Activated CD4-positive, CD25-positive, alpha-beta regulatory T cell (primary cell): Measurements from ENCODE around the gene ZMIZ1.

Experiments
- DNase-seq, 4 experiments: peaks; one replicate each; lab custom pipeline; 2025; lab: John Stamatoyannopoulos, UW

ZMIZ1 gene

DNA sequence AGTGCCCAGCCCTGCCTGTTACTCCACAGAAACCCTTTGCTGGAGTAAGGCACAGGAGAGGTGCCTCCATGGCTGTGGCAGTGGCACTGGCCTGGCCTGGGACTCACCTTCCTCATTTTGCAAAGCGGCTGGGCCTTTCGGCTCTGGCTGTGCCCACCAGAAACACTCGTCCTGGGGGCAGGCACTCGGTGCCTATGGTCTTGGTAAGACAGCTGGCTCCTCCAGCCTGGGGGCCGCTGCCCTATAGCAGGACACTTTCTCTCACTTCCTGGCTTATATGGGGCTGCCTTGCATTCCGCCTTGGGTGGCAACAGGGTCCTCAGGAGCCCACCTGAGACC lies 13.2 kb downstream of the ZMIZ1 start:
- DNase-seq: no peak

DNA sequence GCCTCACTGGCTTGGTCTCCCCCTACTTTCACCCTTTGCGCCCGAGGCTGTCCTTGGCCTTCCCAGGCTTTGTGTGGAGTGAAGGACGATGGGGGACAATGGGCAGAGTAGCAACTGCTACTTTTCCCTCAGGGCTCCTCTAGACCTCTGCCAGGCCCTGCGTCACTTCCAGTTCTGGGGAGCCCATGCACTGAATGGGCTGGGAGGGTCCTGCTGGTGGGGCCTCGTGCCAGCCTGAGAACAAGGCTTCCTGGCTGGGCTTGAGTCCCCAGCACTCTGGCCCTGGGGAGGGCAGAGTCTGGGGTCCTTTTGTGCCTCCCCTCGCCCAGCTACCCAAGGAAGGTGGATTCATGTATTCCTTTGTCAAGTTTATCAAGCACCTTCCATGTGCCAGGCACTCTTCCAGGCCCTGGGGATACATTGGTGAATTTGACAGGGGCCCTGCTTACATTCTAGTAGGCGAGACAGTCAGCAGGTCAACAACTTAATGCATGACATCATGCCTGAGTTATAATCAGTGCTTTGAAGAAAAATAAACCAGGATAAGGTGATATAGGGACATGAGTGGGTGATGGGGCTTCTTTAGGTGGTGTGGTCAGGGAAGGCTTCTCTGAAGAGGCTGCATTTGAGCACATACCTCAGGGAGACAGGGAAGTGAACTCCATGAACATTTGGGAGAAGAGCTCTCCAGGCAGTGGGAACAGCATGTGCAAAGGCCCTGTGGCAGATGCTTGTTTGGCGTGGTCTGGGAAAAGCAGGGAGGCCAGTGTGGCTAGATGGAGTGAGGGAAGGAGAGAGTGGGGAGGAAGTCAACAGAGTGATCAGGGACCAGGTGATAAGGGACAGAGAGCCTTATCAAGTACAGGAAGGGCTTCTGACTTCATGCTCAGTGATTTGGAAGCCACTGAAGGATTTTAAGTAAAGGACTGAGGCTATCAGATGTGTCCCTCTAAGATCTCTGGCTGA lies 14.1 kb downstream of the ZMIZ1 start:
- DNase-seq: no peak

- no peak for DNase-seq
Observed at GRCh38 chr10:79084012-79084971, 15.5 kb downstream of the ZMIZ1 start.

GRCh38 chr10:79084972-79085597 lies 16.3 kb downstream of the ZMIZ1 start:
- DNase-seq: no peak

- no peak for DNase-seq
Observed at GRCh38 chr10:79086822-79087221, 18.1 kb downstream of the ZMIZ1 start.

- DNase-seq: no peak
Observed at GRCh38 chr10:79087721-79088120, 19.0 kb downstream of the ZMIZ1 start.

DNA sequence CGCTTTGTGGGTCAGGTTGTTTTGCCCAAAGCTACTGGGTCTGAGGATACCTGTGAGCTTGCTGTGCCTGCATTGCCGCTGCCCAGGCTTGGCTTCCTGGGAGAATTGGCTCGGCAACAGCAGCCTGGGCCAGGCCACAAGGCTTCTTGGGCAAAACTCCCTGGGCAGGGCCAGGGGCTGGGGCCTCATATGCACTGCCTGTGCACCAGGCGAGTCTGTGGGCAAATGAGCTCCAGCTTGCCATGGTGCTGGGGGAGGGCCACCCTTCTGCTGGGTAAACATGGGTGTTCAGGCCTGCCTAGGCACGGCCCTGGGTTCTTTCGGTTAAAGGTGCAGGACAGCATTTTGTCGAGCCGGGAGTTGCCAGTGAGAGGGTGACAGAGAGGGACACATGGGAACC lies 19.4 kb downstream of the ZMIZ1 start:
- no peak for DNase-seq

DNA sequence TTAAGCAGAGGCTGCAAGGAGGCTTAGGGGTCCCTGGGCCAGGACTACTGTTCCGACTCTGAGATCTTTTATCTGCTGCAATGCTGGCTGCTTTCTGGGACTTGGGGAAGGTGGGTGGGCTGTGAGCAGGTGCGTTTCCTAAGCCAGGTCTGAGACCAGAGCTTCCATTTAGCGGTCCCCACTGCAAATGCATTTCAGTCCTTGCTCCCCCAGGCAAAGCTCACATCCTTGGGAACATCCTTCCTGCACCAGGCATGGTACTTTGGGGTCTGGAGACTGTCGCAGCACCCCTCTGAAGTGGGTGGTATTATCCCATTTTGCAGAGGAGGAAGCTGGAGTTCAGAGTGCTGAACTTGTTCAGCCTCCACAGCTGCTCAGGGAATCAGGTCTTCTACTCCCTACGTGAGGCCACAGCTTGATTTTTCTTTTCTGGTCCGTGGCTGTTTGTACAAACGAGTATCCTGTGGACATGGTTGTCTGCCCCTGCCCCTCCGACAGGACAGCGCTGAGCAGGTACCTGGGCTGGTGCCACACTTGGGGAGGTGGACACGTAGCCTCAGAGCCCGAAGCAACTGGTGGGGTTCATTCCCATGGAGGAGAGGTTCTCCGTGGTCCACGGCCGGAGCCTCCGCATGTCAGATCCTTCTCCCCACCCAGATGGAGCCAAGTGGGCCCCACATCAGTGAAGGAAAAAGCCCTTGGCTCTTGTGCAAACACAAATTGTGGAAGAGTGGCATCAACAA lies 20.0 kb downstream of the ZMIZ1 start:
- DNase-seq: no peak

DNA sequence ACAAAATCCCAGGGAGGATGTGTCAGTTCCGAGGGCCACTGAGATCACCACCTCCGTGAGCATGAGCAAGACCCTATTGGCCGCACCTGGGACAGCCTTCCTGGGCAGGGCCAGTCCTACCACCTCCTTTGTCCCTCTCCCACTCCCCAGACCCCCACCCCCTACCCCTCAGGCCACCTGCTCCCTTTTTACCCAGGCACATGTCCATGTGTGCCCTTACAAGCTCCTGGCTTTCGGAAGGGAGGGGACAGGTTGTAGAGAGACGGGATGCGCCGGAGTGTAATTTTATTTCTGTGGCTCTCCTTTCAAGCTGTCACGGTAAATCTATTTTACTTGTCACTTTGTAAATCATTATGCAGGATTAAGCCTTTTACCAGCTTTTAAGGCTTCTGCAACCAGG lies 20.9 kb downstream of the ZMIZ1 start:
- no peak for DNase-seq

DNA sequence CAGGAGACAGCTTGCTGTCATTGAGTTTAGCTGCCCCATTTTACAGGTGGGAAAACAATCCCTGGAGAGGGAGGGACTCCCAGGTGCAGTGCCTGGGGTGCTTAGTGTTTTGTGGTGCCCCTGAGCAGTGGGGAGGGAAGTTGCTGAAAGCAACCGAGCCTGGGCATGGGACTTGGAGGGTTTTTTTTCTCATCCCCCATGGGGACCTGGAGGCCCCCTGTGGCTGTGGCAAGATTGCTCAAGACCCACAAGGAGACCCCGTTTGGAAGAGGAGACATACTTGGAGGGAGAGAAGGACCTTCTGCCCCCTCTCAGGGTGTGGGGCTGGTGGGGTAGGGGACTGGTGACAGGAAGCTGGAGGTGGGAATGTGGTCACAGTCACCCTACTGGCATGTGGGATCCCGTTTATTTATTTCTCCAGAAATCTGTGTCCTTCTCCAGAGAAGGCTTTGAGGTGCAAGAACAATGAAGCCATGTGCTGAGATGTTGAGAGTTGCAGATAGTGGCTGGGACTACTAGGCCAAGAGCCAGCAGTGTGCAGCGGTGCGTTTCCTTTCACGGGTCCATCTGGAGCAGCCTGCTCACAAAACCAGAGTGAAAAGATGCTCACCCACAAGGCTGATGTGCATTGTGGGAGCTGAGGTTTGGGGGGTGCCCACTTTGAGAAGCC lies 21.5 kb downstream of the ZMIZ1 start:
- no peak for DNase-seq

- no peak for DNase-seq
Observed at GRCh38 chr10:79092292-79092896, 23.6 kb downstream of the ZMIZ1 start.

DNA sequence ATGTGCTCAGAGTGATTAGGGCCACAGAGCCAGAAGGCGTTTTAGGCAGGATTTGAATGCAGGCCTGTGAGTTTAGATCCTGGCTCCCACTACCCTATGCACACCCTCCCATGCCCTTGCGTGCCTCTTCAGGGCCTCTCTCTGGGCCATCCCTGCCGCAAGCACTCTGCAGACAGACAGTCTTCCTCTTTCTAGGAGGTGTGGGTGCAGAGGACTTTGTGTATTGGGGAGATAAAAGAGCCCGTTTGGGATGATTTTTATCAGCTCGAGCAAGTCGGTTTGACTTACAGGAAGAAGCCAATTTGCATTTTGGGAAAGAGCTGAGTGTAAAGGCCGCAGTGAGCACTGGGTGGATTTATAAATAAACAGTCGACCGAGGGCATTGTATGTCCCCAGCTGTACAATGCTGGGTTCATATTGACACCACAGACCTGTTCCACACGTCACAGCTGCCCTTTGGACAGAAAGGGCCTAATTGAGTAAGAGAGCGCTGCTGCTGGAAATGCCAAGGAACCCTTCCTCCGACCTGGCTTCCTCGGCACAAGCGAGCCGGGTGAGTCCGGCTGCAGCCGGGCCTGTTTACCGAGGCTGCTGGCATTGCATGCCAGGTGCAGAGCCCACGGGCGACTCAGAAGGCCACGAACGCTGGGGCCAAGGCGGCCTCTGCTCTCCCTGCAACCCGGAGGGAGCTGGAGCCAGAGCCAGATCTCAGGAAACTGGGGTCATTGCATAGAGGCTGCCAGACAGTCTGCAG lies 25.1 kb downstream of the ZMIZ1 start:
- DNase-seq: no peak

DNA sequence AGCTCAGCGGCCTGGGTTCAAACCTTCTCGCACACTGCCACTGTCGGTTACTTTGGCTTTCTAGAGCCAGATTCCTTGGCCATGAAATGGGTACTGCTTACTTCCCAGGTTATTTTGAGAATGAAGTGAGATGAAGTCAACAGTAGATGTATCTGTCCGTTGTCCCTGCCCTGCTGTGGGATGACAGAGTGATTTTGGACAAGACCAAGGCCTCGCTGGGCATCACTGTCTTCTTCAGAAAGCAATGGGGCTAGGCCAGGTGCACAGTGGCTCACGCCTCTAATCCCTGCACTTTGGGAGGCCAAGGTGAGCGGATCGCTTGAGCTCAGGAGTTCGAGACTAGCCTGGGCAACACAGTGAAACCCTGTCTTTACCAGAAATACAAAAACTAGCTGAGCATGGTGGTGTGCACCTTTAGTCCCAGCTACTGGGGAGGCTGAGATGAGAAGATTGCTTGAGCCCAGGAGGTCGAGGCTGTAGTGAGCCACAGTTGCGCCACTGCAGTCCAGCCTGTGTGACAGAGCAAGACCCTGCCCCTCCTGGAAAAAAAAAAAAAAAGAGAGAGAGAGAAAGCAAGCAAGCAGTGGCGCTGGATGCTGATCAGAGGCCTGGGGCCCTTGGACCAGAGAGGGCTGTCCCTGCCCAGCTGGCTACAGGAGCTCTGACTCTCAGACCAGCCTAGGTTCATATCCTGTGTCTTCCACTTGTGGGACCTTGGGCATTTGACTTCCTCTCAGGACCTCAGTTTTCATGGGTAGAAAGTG lies 25.8 kb downstream of the ZMIZ1 start:
- no peak for DNase-seq

DNA sequence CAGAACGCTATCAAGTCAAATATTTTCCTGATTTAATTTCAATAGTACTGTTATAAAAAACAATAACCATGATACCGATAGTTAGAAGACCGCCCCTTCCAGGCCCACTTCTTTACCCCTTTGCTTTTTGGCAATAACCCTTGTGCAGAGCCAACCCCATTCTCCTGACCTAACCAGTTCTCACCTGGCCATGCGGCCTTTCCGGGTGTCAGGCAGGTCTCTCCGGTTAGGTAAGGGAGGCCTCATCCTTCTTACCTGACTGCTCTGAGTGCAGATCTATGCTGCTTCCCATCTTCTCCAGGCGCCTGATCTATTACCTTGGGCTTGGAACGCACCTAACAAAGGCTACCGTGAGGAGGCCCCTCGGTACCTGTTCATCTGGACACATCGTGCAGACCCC lies 26.6 kb downstream of the ZMIZ1 start:
- no peak for DNase-seq

DNA sequence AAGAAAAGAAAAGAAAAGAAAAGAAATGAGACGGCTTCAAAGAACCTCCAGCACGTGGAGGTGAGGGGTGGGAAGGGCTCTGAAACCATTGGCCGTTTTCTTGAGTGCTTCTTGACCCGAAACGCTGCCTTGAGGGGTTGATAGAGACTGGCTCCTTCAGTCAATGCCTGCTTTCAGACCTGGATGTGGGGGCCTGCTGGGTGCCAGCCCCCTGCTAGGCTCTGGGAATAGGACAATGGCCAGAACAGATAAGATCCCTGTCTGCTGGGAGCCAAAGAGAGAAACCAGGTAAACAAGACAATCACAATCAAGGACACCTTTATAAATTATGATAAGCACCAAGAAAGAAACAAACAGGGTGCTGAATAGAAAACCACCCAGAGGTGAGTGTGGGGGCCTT lies 27.7 kb downstream of the ZMIZ1 start:
- DNase-seq: no peak

GRCh38 chr10:79097021-79097872 lies 28.5 kb downstream of the ZMIZ1 start:
- no peak for DNase-seq

GRCh38 chr10:79098061-79098460 lies 29.3 kb downstream of the ZMIZ1 start:
- no peak for DNase-seq

GRCh38 chr10:79098596-79099015 lies 29.8 kb downstream of the ZMIZ1 start:
- no peak for DNase-seq
